Colonic mucosa (tissue), 4 donors: Measurements from ENCODE around the gene CLIC5. TPM values are rescaled to one million over a fixed set of nuclear protein-coding genes. Genes with fewer than 3 reads are reported as not detected.
"Not testable (repeated sequence)": the region's sequence is repeated elsewhere in the genome, so short reads cannot be mapped to it uniquely, and the experiment has no call there.

ENCODE experiments used
- DNase-seq: peaks from one replicate; pipeline ENCODE4 v3.0.0-alpha.2; 2020
- H3K27ac ChIP-seq: fragments of 200-600 bp; one replicate; pipeline ENCODE4 v1.8.0; 2021
- H3K27me3 ChIP-seq: fragments of 200-600 bp; one replicate; pipeline ENCODE4 v1.8.0; 2021
- H3K36me3 ChIP-seq: fragments of 200-600 bp; one replicate; pipeline ENCODE4 v1.8.0; 2021
- H3K4me1 ChIP-seq: fragments of 200-600 bp; one replicate; pipeline ENCODE4 v1.8.0; 2021; ENCODE audit warnings: mild to moderate bottlenecking
- H3K4me3 ChIP-seq: fragments of 200-600 bp; one replicate; pipeline ENCODE4 v1.8.0; 2021
- H3K9ac ChIP-seq, 2 donors: one replicate each; pipeline ENCODE4 v1.7.0; 2013; ENCODE audit warnings: control low read depth in 2 of 2, low read depth in 2 of 2, low read length in 2 of 2
- H3K9me3 ChIP-seq: fragments of 200-600 bp; one replicate; pipeline ENCODE4 v1.8.0; 2021
- intact Hi-C: fragments of 100-400 bp; cut with DNase I; formaldehyde crosslinking; loops from one replicate; pipeline ENCODE4 v1.14.1; 2022
- total RNA-seq, 2 donors: library from RNA; stranded (reverse); fragmentation: NEBNext Ultra II Directional in 1 of 2; extraction: Animal tissue kit (Norgen Biotek cat#: 25700) in 1 of 2; gene quantifications; one replicate each; pipeline ENCODE4 v1.2.1, GENCODE V29; 2021
- TF ChIP-seq, protein P1 (sequence below): fragments of 200-600 bp; IDR thresholded peaks from one replicate; pipeline ENCODE4 v1.8.0; 2022; ENCODE audit warnings: antibody characterized with exemption, mild to moderate bottlenecking
- donor health status: healthy.
- donor health status: DM: no; HTN: no; CAD: no.
- donor health status: DM: no; HTN: no; CAD: no.

Gene CLIC5
- total RNA-seq, 2 donors from 2014 or later = 72.8 to 74.9 TPM

DNA sequence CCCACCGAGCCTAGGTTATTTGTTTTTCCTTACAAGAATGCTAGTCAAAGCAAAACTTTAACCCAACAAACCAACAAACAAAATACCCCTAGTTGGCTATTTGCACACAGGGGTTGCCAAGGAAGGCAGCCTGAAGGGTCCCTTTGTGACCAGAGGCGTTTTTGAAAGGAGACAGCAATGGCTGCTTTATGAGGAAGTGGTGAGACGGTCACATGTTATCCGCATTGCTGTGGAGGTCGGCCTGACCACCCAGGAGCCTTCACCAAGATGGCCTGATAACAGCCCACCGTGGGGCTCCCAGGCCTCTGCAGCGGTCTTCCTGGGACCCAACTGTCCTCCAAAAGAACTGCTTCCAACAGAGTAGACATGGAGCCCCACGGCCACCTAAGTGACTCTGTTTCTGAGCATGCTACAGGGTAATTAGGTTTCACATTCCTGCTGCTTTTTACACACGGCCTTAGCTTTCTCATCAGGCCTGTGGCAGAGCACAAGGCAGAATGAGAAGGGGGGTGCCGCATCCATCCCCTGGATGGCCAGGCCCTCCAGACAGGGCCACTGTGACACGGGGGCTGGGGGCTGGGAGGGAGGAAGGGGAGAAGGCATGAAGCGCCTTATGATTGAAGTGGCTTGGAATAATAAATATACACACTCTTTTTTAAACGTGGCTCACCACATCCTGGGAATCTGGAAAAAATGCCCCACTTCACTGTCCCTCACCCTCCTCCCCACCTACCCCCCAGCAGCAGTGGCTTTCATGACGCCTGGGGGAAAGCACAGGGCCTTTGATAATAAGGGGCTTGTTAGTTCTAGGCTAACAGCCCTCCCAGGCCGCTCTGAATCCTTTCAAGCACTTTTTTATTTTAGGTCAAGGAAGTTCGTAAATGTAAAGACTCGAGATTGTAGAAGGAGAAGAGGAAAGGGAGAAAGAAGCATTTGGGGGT, 86.0 kb downstream of the CLIC5 start:
- H3K9ac ChIP-seq = no peak overlapping the region
- H3K27ac ChIP-seq = no peak overlapping the region
- no peaks in the 10 kb centered on the region for H3K9me3 ChIP-seq
- no peak for DNase-seq
- H3K27me3 ChIP-seq = no peaks in the 10 kb centered on the region
- intact Hi-C loops = loop anchor here (10.0 kb wide), 1 partner anchor 465 kb away; no protein-coding TSS in a partner anchor
- no peaks in the 10 kb centered on the region for H3K4me1 ChIP-seq
- H3K4me3 ChIP-seq = no peak overlapping the region
- TF ChIP-seq, protein P1, sequence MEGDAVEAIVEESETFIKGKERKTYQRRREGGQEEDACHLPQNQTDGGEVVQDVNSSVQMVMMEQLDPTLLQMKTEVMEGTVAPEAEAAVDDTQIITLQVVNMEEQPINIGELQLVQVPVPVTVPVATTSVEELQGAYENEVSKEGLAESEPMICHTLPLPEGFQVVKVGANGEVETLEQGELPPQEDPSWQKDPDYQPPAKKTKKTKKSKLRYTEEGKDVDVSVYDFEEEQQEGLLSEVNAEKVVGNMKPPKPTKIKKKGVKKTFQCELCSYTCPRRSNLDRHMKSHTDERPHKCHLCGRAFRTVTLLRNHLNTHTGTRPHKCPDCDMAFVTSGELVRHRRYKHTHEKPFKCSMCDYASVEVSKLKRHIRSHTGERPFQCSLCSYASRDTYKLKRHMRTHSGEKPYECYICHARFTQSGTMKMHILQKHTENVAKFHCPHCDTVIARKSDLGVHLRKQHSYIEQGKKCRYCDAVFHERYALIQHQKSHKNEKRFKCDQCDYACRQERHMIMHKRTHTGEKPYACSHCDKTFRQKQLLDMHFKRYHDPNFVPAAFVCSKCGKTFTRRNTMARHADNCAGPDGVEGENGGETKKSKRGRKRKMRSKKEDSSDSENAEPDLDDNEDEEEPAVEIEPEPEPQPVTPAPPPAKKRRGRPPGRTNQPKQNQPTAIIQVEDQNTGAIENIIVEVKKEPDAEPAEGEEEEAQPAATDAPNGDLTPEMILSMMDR = no peak
- H3K36me3 ChIP-seq = no peaks in the 10 kb centered on the region

DNA sequence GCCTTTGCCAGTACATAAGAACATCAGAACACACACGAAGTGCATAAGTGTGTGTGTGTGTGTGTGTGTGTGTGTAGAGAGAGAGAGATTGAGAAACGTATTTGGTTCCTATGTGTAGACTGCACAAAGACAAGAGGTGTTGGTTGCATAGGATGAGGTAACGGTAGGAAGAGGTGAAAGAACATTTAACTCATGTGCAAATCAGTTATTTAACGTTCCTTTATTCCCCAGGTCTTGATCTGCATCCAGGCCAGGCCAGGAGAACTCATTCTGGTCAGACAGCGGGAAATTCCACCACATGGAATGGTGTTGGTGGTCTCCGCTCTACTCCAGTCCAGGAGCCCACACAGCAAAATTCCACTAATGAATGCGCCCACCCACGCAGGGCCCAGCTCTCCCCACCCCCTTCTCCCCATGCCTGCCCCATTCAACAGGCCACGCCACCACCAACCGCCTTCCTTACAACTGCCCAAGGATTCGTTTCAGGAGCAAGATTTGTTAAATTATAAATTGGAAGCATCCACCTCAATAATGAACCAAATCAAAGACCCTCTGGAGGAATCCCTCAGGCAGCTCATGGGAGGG, 86.8 kb downstream of the CLIC5 start:
- no peaks in the 10 kb centered on the region for H3K9me3 ChIP-seq
- TF ChIP-seq, protein P1 = no peak
- H3K27ac ChIP-seq = no peak overlapping the region
- intact Hi-C loops = loop anchor here (10.0 kb wide), 1 partner anchor 466 kb away; no protein-coding TSS in a partner anchor
- H3K4me1 ChIP-seq = no peaks in the 10 kb centered on the region
- no peak overlapping the region for H3K9ac ChIP-seq
- no peak overlapping the region for H3K4me3 ChIP-seq
- H3K27me3 ChIP-seq = no peaks in the 10 kb centered on the region
- H3K36me3 ChIP-seq = no peaks in the 10 kb centered on the region
- DNase-seq = no peak

DNA sequence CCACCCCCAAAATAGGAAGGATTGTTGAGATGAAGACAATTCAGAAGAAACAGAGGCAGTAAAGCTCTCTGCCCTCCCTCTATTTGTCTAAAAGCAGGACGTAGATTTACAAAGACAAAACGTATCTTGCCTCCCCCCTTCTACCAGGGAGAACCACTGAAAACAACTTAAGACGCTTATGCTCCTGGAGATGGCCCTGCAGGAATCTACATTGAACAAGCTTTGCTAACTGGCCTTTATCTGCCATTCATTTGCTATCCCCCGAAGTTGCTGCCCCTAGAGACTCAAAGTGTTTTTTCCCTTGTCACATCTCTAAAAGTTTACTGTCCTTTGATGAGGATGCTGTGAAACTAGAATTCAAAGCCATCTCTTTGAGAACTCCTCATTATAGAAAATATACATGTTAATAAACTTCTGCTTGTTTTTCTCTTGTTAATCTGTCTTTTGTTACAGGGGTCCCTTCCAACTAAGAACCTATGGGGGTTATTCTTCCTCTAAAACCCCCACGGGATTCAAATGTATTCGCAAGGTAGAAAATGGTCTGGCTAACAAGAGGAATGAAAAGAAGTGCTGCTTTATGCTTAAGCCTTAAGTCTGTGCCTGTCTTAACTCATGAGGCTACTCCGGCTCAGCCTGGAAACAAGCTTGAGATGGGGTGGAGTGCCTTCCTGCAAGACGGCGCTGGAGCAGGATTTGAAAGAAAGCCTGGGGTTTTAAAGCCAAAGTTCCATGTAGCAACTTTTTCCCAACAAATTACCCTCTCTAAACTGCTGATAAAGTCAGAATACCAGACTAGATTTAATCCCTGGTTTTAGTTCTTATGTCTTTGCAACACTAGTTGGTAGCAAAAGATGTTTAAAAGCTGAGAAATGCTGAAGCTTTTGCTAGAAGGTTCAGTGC, 88.0 kb downstream of the CLIC5 start:
- Histone ChIP-seq H3K4me1 (no peaks in the 10 kb centered on the region), H3K27ac (no peak overlapping the region), H3K27me3 (no peaks in the 10 kb centered on the region), H3K4me3 (no peak overlapping the region), H3K36me3 (no peaks in the 10 kb centered on the region), H3K9ac (no peak overlapping the region), H3K9me3 (no peaks in the 10 kb centered on the region)
- DNase-seq = no peak
- intact Hi-C loops = loop anchor here (10.0 kb wide), 1 partner anchor 467 kb away; no protein-coding TSS in a partner anchor
- TF ChIP-seq, protein P1 = no peak

DNA sequence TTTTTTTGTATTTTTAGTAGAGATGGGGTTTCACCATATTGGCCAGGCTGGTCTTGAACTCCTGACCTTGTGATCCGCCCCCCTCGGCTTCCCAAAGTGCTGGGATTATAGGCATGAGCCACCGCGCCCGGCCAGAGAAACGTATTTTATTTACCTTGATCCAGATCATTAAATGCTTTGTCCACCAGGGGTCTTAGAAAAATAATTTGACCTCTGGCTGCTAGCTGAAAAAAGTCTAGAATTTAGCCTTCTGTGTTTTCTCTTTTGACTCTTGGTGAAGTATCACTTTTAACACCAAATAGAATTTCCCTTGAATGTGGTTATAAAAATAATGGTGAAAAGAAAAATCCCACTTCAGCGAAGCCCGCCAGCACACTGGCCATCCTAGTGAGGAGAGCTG, 89.2 kb downstream of the CLIC5 start:
- H3K27me3 ChIP-seq, H3K9me3 ChIP-seq, H3K9ac ChIP-seq, H3K4me1 ChIP-seq, H3K27ac ChIP-seq, DNase-seq, H3K4me3 ChIP-seq, H3K36me3 ChIP-seq: not testable (repeated sequence)
- intact Hi-C loops = loop anchor here (10.0 kb wide), 1 partner anchor 468 kb away; no protein-coding TSS in a partner anchor

DNA sequence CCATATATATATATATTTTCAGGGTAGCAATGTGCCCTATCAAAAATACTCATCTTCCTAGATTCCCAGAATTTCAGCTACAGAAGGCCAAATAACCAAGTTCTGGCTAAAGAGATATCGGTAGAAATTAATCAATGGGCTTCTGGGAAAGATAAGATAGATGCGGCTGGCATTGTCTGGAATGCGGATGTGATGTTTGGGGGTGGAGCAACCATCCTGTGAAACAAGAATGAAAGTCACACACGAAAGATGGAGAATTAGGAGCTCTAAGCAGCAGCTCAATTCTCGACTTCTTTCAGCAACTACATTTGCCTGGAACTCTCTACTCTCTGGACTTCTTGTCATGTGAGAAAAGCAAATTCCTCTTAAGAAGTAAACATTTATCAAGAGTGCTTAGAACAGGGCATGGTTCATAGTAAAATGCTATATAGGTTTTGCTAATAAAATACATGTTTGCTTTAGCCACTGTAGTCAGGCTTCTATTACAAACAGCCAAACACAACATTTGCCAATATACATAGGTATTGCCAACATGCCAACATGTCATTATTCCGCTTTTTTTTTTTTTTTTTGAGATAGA, 90.8 kb downstream of the CLIC5 start:
- Histone ChIP-seq H3K9me3 (no peaks in the 10 kb centered on the region), H3K9ac (no peak overlapping the region), H3K36me3 (no peaks in the 10 kb centered on the region), H3K4me1 (no peaks in the 10 kb centered on the region), H3K4me3 (no peak overlapping the region), H3K27me3 (no peaks in the 10 kb centered on the region), H3K27ac (no peak overlapping the region)
- TF ChIP-seq, protein P1 = no peak
- DNase-seq = no peak
- intact Hi-C loops = loop anchor here (5.0 to 10.0 kb wide), 3 partner anchors 470 to 1448 kb away; no protein-coding TSS in a partner anchor
